ENCODE measurements around the gene GLRX.
A peak's percentile ranks its signal among the peaks of the same experiment; 100 is the strongest.

The GLRX gene

DNA sequence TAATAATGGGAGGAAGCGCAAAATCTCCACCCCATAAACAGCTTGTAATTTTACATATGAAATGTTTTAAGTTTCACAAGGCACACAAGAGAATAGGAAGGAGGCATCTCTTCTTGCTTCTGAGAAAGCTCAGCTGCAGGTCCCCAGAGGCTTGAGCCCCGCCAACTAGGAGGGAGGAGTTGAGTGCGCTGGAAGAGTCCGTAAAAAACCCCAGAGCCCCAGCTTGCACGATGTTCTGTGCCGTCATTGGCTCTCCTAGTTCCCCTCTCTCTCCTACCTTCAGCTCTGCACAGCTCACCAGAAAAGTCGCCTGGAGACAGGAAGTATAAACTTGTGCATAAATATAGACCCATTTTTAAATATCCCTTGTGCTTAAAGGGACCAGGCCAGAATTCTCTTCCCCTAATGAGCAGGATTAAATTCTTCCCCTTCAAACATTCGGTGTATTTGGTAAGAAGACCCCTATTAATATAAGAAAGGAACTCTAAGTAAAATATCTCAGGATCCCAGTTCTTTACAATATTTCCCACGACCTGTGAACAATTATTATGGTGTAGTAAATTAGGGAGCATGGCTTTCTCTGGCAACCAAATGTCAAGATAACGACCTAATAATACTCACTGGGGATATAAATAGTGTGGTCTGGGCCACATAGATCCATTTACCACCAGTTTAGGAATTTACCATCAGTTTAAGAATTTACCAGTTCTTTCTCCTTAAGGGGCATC lies 13.7 kb downstream of the GLRX start:
- DNase-seq (ENCODE audit: low read depth in 2 of 2) = peak; percentile 60 to 63

- no peak for DNase-seq (ENCODE audit: low read depth in 2 of 2)
Observed at GRCh38 chr5:95808013-95808685, 14.4 kb downstream of the GLRX start.

DNA sequence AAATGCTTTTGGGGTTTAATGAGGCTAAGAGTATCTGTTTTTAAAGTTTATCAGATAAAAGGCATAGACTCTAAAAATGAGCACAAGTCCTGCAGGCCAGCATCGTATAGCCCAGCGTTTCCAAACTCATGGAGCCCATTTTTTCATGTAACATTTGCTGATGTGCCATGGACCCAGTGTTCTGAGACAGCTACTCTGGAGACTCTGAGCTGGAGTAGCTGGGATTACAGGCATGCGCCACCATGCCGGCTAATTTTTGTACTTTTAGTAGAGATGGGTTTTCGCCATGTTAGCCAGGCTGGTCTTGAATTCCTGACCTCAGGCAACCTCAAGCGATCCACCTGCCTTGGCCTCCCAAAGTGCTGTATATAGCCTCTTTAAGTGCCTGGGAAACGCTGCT lies 15.8 kb downstream of the GLRX start:
- DNase-seq (ENCODE audit: low read depth in 2 of 2) = no peak

GRCh38 chr5:95804736-95805539 lies 17.6 kb downstream of the GLRX start:
- DNase-seq (ENCODE audit: low read depth in 2 of 2) = no peak

- no peak for DNase-seq (ENCODE audit: low read depth in 2 of 2)
Observed at GRCh38 chr5:95803271-95804148, 19.0 kb downstream of the GLRX start.

DNA sequence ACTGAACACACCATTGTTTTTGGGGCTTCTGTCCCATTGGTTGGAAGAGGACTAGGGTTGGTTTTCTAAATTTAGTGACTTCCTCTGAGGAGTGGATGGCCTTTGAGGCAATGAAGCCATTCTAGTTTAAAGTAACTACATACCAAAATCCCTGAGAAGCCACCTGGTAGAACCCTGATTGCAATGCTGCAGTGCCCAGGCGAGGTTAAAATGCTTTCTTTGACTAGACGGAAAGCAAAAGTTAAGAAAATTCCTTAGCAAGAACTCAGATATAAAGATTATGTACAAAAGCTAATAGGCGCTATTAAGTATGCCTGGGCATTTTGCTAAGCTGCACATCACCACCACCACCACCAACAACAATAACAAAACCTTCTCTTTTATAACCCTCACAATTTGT lies 20.6 kb downstream of the GLRX start:
- DNase-seq (ENCODE audit: low read depth in 2 of 2) = no peak

- DNase-seq (ENCODE audit: low read depth in 2 of 2) = no peak
Observed at GRCh38 chr5:95801532-95801931, 21.0 kb downstream of the GLRX start.

DNA sequence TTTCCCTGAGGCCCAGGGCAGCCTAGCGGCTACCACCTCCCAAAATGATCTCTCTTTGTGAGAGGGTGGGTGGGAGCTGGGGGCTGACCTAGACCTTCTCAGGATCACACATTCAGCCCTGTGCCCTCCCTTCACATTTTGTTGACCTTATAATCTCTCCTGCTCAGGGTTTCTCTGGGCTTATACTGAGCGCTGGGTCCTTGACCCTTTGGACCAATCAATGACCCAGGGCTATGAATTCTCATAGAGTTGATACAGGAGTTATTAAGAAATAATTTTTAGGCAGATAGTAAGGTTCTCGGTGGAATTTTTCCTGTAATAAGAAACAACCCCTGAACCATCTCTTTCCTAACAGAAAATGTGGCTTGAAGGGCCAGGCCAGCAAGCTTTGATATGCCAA lies 22.0 kb downstream of the GLRX start:
- DNase-seq (ENCODE audit: low read depth in 2 of 2) = no peak

- no peak for DNase-seq (ENCODE audit: low read depth in 2 of 2)
Observed at GRCh38 chr5:95799191-95799835, 23.2 kb downstream of the GLRX start.

DNA sequence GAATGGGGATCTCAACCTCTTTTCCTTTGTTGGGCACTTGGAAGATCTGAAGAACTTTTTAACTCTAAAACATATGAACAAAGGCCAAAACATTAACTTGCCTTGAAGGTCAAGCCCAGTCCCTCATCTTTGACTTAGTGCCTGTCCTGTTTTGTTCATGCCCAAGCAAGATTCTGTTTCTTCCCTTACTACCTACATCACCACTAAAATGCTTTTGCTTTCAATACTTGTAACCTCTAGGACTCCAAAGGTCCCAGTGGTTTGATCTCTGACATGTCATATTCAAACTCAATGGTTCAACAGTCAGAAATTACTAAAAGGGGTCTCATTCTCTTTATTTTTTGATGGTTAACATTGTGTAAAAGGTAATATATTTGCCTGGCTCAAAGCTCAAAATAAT lies 24.0 kb downstream of the GLRX start:
- no peak for DNase-seq (ENCODE audit: low read depth in 2 of 2)

DNA sequence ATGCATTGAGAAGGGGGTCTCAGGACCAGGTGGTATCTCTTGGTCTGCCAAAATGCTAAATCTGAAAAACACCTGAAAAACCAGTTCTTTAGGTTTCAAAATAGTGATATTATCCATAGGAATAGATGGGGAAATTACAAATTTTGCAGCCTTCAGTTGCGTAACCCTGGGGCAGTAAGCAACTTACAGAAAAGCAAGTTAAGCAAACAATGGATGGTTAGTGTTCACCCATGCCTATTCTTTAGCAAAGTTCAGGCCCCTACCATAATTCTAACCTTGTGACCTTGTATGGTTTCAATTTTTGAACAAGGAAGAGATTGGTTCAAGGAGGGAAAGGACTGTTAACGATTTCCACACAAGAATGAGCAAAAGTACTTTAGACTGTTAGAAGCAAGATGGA lies 24.5 kb downstream of the GLRX start:
- no peak for DNase-seq (ENCODE audit: low read depth in 2 of 2)

- no peak for DNase-seq (ENCODE audit: low read depth in 2 of 2)
Observed at GRCh38 chr5:95797301-95797700, 25.2 kb downstream of the GLRX start.

DNA sequence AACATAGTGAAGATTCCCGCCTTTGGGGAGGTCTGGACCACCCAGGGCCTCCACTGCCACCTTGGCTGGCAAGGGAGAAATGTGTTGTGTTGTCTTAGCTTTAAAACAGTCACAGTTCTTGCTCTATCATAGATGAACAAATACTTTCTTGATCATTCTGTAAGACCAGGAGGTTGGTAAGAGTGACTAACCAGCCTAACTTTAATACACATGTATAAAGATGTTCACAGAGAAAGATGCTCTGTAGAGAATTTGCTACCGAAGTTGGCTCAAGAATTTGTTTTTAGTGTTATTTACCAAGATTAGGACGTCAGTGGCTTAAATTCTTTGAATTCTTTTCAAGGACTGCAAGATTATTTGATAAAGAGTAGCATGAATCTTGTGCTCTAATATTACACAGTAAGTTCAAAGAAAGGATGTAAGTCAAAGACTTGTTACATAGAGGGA lies 28.4 kb downstream of the GLRX start:
- DNase-seq (ENCODE audit: low read depth in 2 of 2) = no peak

GRCh38 chr5:95791751-95792150 lies 30.8 kb downstream of the GLRX start:
- DNase-seq (ENCODE audit: low read depth in 2 of 2) = no peak

DNA sequence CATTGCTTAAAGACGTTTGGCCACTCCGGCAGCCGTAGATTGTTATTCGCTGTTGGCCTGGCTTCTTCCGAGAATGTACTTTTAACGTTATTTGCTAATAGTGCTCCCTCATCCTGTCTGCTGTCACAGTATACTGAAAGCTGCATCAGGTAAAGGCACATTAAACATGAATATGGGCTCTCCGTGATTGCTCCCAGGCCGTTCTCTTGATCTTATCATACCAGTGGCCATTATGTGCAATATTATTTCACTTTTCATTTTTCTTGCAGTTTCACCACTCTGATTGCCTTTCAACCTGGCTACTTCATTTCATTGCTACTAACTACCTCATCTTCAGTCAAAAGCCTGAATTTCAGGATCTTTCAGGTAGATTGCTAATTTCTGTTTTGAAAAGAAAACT lies 34.0 kb downstream of the GLRX start:
- no peak for DNase-seq (ENCODE audit: low read depth in 2 of 2)

DNA sequence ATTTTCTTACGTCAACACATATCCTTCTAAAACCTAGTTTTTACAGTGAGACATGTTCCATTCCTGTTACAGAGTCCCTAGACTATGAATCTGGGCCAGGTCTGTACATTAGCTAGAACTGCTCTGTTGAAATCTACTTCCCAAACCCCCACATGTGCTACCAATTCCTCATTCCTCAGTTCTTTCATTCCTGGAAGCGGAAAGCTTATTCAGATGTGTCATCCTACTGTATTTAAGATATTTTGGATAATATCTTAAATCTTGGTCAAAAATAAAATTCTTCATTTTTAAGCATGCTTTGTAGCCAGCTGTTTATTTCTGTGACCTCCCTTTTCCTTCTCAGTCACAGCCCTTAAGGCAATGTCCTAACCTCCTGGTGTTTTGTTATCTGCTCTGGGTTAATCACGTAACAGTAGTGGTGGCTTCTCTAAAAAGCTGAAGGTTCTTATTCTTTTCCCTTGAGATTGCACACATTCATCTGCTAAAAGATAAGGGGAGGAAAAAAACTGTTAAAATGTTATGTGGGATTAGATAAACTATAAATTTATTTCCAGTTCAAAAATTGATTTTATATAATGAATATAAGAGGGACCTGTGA lies 35.6 kb downstream of the GLRX start:
- DNase-seq (ENCODE audit: low read depth in 2 of 2) = no peak

DNA sequence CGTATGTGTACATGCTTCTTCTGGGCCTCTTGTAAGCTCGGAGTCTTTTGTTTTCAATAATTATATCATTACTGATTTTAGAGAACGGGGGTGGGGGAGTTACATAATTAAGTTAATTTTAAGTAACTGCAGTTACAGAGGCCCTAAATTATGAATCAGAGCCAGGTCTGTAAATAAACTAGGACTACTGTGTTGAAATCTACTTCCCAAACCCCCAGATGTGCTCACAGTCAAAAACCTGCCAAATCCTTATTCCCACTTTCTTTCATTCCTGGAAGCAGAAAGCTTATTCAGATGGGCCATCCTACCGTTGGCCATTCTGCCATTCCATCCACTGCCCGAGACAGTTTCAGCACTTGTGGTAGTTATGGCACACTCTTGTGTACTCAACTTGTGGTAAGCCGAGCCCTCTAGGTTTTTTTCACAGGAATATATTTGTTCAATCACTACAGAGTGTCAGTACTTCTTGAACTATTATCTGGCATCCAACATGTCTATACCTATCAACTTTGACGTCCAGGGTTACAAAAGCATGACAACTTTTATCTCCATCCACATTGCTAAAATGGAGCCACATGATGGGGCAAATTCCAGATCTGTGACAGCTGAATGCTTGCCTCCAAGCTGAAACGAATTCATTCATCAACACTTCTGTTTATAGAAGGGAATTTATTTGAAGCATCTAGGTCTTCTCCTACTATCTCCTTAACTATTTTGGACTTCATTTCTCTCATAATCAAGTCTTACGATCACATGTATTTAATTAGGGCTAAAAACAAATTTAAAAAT lies 37.8 kb downstream of the GLRX start:
- no peak for DNase-seq (ENCODE audit: low read depth in 2 of 2)

- DNase-seq (ENCODE audit: low read depth in 2 of 2) = no peak
Observed at GRCh38 chr5:95783661-95784060, 38.9 kb downstream of the GLRX start.

GRCh38 chr5:95782181-95782580 lies 40.3 kb downstream of the GLRX start:
- DNase-seq (ENCODE audit: low read depth in 2 of 2) = no peak

- DNase-seq (ENCODE audit: low read depth in 2 of 2) = peak; percentile 33 to 64
Observed at GRCh38 chr5:95781101-95781583, 41.4 kb downstream of the GLRX start.
